Endodermal cell (in vitro differentiated cells): Measurements from ENCODE around the gene H2AZ2. TPM values are rescaled to one million over a fixed set of nuclear protein-coding genes. Genes with fewer than 3 reads are reported as not detected.

Experiments
- DNase-seq: peaks from one replicate; pipeline ENCODE4 v3.0.0-alpha.2; 2017
- H3K27ac ChIP-seq: 2 replicates; pipeline ENCODE4 v1.5.1; 2013; ENCODE audit warnings: mild to moderate bottlenecking, low read depth, low read length, moderate library complexity
- H3K27me3 ChIP-seq: 2 replicates; pipeline ENCODE4 v1.6.1; 2013; ENCODE audit warnings: mild to moderate bottlenecking, low read length, moderate library complexity; ENCODE audit not compliant: insufficient read depth, control insufficient read depth, poor library complexity, severe bottlenecking
- H3K36me3 ChIP-seq: 2 replicates; pipeline ENCODE4 v1.7.0; 2013; ENCODE audit warnings: mild to moderate bottlenecking, low read length, moderate library complexity; ENCODE audit not compliant: control insufficient read depth, insufficient read depth
- H3K4me1 ChIP-seq: one replicate; pipeline ENCODE4 v1.7.0; 2013; ENCODE audit warnings: low read length; ENCODE audit not compliant: control insufficient read depth, insufficient read depth
- H3K4me3 ChIP-seq: 2 replicates; pipeline ENCODE4 v1.5.1; 2013; ENCODE audit warnings: mild to moderate bottlenecking, low read length, moderate library complexity
- H3K9ac ChIP-seq: 2 replicates; pipeline ENCODE4 v1.6.1; 2013; ENCODE audit warnings: mild to moderate bottlenecking, low read length, moderate library complexity; ENCODE audit not compliant: poor library complexity, severe bottlenecking; ENCODE audit errors: extremely low read depth
- H3K9me3 ChIP-seq: 2 replicates; pipeline ENCODE4 v1.6.1; 2013; ENCODE audit warnings: mild to moderate bottlenecking, low read length, moderate library complexity; ENCODE audit not compliant: control insufficient read depth
- H3K27ac Mint-ChIP-seq: 2 replicates; pipeline ENCODE4 v1.8.0; 2020; ENCODE audit warnings: mixed read lengths
- H3K27me3 Mint-ChIP-seq: 2 replicates; pipeline ENCODE4 v1.8.0; 2021; ENCODE audit warnings: mild to moderate bottlenecking, mixed read lengths; ENCODE audit not compliant: insufficient read depth
- H3K36me3 Mint-ChIP-seq: 2 replicates; pipeline ENCODE4 v1.8.0; 2020; ENCODE audit warnings: low read depth, mixed read lengths
- H3K4me1 Mint-ChIP-seq: 2 replicates; pipeline ENCODE4 v1.8.0; 2020; ENCODE audit warnings: mixed read lengths
- H3K4me3 Mint-ChIP-seq: 2 replicates; pipeline ENCODE4 v1.8.0; 2020; ENCODE audit warnings: mild to moderate bottlenecking, moderate library complexity, mixed read lengths
- H3K9me3 Mint-ChIP-seq: 2 replicates; pipeline ENCODE4 v1.8.0; 2020; ENCODE audit warnings: mild to moderate bottlenecking, mixed read lengths
- CTCF ChIP-seq: fragments of 200-600 bp; sonication (generic); conservative IDR thresholded peaks from 2 replicates; pipeline ENCODE4 v1.5.0; 2021; ENCODE audit warnings: antibody characterized with exemption, mild to moderate bottlenecking
- WGBS, 2 experiments: methylation state at CpG; one replicate each; pipeline versions ENCODE4 v1.1.5 to v1.1.7; 2013; ENCODE audit warnings: missing lambda C conversion rate in 2 of 2, mixed read lengths in 1 of 2; ENCODE audit not compliant: insufficient coverage in 1 of 2, insufficient read length in 1 of 2; 5-methylcytosine and 5-hydroxymethylcytosine counted together
- total RNA-seq, 2 donors: library from RNA; stranded (reverse); fragmentation: NEBNext Ultra II Directional in 1 of 2; extraction: Animal tissue kit (Norgen Biotek cat#: 25700) in 1 of 2; gene quantifications; 2 replicates in 1 of 2; 3 replicates in 1 of 2; pipeline ENCODE4 v1.2.1, GENCODE V29; 2021

The H2AZ2 gene
- total RNA-seq, 2 donors from 2014 or later, result 179 to 201 TPM

- H3K4me3 Mint-ChIP-seq, result no peak overlapping the region
These were observed 46.0 kb downstream of the H2AZ2 start for GRCh38 chr7:44801890-44802289.

GRCh38 chr7:44799939-44800338, 47.9 kb downstream of the H2AZ2 start:
- H3K9me3 ChIP-seq, result no peaks in the 10 kb centered on the region
- Mint-ChIP-seq H3K27ac (peak overlapping the region; percentile 18), H3K27me3 (no peaks in the 10 kb centered on the region), H3K4me1 (peaks cover 11% of the 10 kb centered on the region), H3K36me3 (peaks cover 59% of the 10 kb centered on the region), H3K4me3 (peak overlapping the region; percentile 14), H3K9me3 (no peaks in the 10 kb centered on the region)
- H3K27ac ChIP-seq, result no peak overlapping the region
- no peaks in the 10 kb centered on the region for H3K27me3 ChIP-seq
- H3K4me3 ChIP-seq, result no peak overlapping the region
- H3K4me1 ChIP-seq, result peaks cover 3% of the 10 kb centered on the region
- no peak for DNase-seq
- TF ChIP-seq CTCF, result no peak
- H3K36me3 ChIP-seq, result peaks cover 62% of the 10 kb centered on the region
- no peak overlapping the region for H3K9ac ChIP-seq
- 74 to 97% methylated on average over 3 to 4 of the region's 4 CpGs for WGBS, 2 experiments

More at GRCh38 chr7:44801890-44802289, 46.0 kb downstream of the H2AZ2 start:
- Mint-ChIP-seq H3K4me1 (peaks cover 11% of the 10 kb centered on the region), H3K9me3 (no peaks in the 10 kb centered on the region), H3K27me3 (no peaks in the 10 kb centered on the region), H3K27ac (peak overlapping the region; percentile 13), H3K36me3 (peaks cover 59% of the 10 kb centered on the region)
- peaks cover 62% of the 10 kb centered on the region for H3K36me3 ChIP-seq
- no peaks in the 10 kb centered on the region for H3K27me3 ChIP-seq
- H3K9ac ChIP-seq, result no peak overlapping the region
- no peak overlapping the region for H3K27ac ChIP-seq
- TF ChIP-seq CTCF, result no peak
- peaks cover 3% of the 10 kb centered on the region for H3K4me1 ChIP-seq
- 94 to 100% methylated on average over 2 to 5 of the region's 5 CpGs for WGBS, 2 experiments
- no peak overlapping the region for H3K4me3 ChIP-seq
- DNase-seq, result no peak
- no peaks in the 10 kb centered on the region for H3K9me3 ChIP-seq

GRCh38 chr7:44798649-44799305, 49.1 kb downstream of the H2AZ2 start:
- Histone ChIP-seq H3K9ac (peak overlapping the region; percentile 99), H3K27me3 (no peaks in the 10 kb centered on the region), H3K9me3 (no peaks in the 10 kb centered on the region), H3K4me3 (peak overlapping the region; percentile 91), H3K27ac (no peak overlapping the region), H3K36me3 (peaks cover 62% of the 10 kb centered on the region), H3K4me1 (peaks cover 3% of the 10 kb centered on the region)
- Mint-ChIP-seq H3K4me3 (peak overlapping the region; percentile 87), H3K36me3 (peaks cover 59% of the 10 kb centered on the region), H3K4me1 (peaks cover 11% of the 10 kb centered on the region), H3K9me3 (no peaks in the 10 kb centered on the region), H3K27me3 (no peaks in the 10 kb centered on the region), H3K27ac (no peak overlapping the region)
- no peak for DNase-seq
- TF ChIP-seq CTCF, result no peak
- 58% methylated on average over 2 of the region's 2 CpGs; no CpG with 5 or more reads in 1 of the 2 experiments for WGBS, 2 experiments
